WTC11 (cell line): Measurements from ENCODE around the gene THSD4. TPM values are rescaled to one million over a fixed set of nuclear protein-coding genes. Genes with fewer than 3 reads are reported as not detected.

ENCODE experiments used
- ATAC-seq: fragments of 200-7000 bp; cut with Tn5 transposase; 2 replicates; pipeline ENCODE4 v1.10.0; 2021; ENCODE audit warnings: mild to moderate bottlenecking, moderate library complexity
- CTCF ChIA-PET: fragments of 300-600 bp; sonication (Branson Sonifier 250); formaldehyde crosslinking; loops from one replicate; lab custom pipeline; 2021; ENCODE audit warnings: antibody characterized with exemption; lab: Charles Lee
- POLR2A ChIA-PET: fragments of 350-600 bp; sonication (Branson Sonifier 250); formaldehyde crosslinking; loops from one replicate; lab custom pipeline; 2021; ENCODE audit warnings: antibody characterized with exemption; lab: Charles Lee
- DNase-seq: peaks from one replicate; pipeline ENCODE4 v3.0.0; 2021; ENCODE audit warnings: low spot score
- H3K27ac Mint-ChIP-seq: 2 replicates; pipeline ENCODE4 v1.8.0; 2021; ENCODE audit warnings: mixed read lengths
- H3K27me3 Mint-ChIP-seq: 2 replicates; pipeline ENCODE4 v1.8.0; 2021; ENCODE audit warnings: low read depth, mild to moderate bottlenecking, moderate library complexity, mixed read lengths
- H3K36me3 Mint-ChIP-seq: 2 replicates; pipeline ENCODE4 v1.8.0; 2021; ENCODE audit warnings: mixed read lengths
- H3K4me1 Mint-ChIP-seq: 2 replicates; pipeline ENCODE4 v1.8.0; 2022; ENCODE audit warnings: mixed read lengths
- H3K4me3 Mint-ChIP-seq: 2 replicates; pipeline ENCODE4 v1.8.0; 2021; ENCODE audit warnings: mild to moderate bottlenecking, moderate library complexity, mixed read lengths
- H3K9me3 Mint-ChIP-seq: 2 replicates; pipeline ENCODE4 v1.8.0; 2021; ENCODE audit warnings: mixed read lengths
- ARID4B ChIP-seq: sonication (generic); formaldehyde crosslinking; IDR thresholded peaks from 2 replicates; pipeline ENCODE4 v1.8.0; 2023; ENCODE audit warnings: missing genetic modification reagents, mild to moderate bottlenecking, borderline replicate concordance
- CREM ChIP-seq: sonication (generic); formaldehyde crosslinking; IDR thresholded peaks from 2 replicates; pipeline ENCODE4 v1.8.1; 2022; ENCODE audit warnings: mild to moderate bottlenecking, missing genetic modification reagents, moderate library complexity
- ERG ChIP-seq: fragments of 250-450 bp; sonication (Bioruptor Pico); IDR thresholded peaks from 2 replicates; pipeline ENCODE4 v1.8.0; 2021; ENCODE audit warnings: mild to moderate bottlenecking
- GRHL2 ChIP-seq: fragments of 250-450 bp; sonication (Bioruptor Pico); IDR thresholded peaks from 2 replicates; pipeline ENCODE4 v1.8.0; 2022; ENCODE audit warnings: mild to moderate bottlenecking, moderate library complexity; ENCODE audit not compliant: insufficient replicate concordance, severe bottlenecking
- GTF2I ChIP-seq: fragments of 250-450 bp; sonication (Bioruptor Pico); conservative IDR thresholded peaks from 2 replicates; pipeline ENCODE4 v1.4.0; 2021; ENCODE audit warnings: mild to moderate bottlenecking
- IRF2 ChIP-seq: sonication (generic); formaldehyde crosslinking; IDR thresholded peaks from 2 replicates; pipeline ENCODE4 v1.8.0; 2022; ENCODE audit warnings: low read depth, missing genetic modification reagents, borderline replicate concordance
- RORB ChIP-seq: fragments of 250-450 bp; sonication (Bioruptor Pico); IDR thresholded peaks from 2 replicates; pipeline ENCODE4 v1.9.0; 2021; ENCODE audit warnings: mild to moderate bottlenecking
- STAT6 ChIP-seq: sonication (generic); formaldehyde crosslinking; conservative IDR thresholded peaks from 2 replicates; pipeline ENCODE4 v1.8.1; 2023; ENCODE audit warnings: mild to moderate bottlenecking, low read depth, missing genetic modification reagents, moderate library complexity
- TP53 ChIP-seq: sonication (generic); formaldehyde crosslinking; IDR thresholded peaks from 2 replicates; pipeline ENCODE4 v1.8.1; 2023; ENCODE audit warnings: mild to moderate bottlenecking, missing genetic modification reagents
- ZNF121 ChIP-seq: sonication (generic); formaldehyde crosslinking; IDR thresholded peaks from 2 replicates; pipeline ENCODE4 v1.8.0; 2023; ENCODE audit warnings: missing genetic modification reagents
- ZNF138 ChIP-seq: sonication (generic); formaldehyde crosslinking; conservative IDR thresholded peaks from 2 replicates; pipeline ENCODE4 v1.8.1; 2022; ENCODE audit warnings: mild to moderate bottlenecking, moderate library complexity, missing genetic modification reagents
- ZNF281 ChIP-seq: sonication (generic); formaldehyde crosslinking; IDR thresholded peaks from 2 replicates; pipeline ENCODE4 v1.8.0; 2023; ENCODE audit warnings: mild to moderate bottlenecking, missing genetic modification reagents
- ZNF532 ChIP-seq: fragments of 250-450 bp; sonication (Bioruptor Pico); IDR thresholded peaks from 2 replicates; pipeline ENCODE4 v1.9.0; 2021; ENCODE audit warnings: mild to moderate bottlenecking, borderline replicate concordance
- total RNA-seq: library from RNA; stranded (reverse); gene quantifications from 3 replicates; pipeline ENCODE4 v1.2.3, GENCODE V29; 2021

The THSD4 gene
- total RNA-seq, 1 experiment from 2014 or later, result 7.8 TPM

- ChIA-PET POLR2A (no interaction called here), CTCF (interaction anchor here (0.7 to 0.8 kb wide), 2 partner anchors 18 to 46 kb away, joined by 3 read pairs; no protein-coding TSS in a partner anchor)
- TF ChIP-seq ERG (no peak), IRF2 (CRISPR knock-in tag) (no peak), ARID4B (no peak), ZNF281 (no peak), TP53 (CRISPR knock-in tag) (no peak), GRHL2 (no peak), ZNF138 (CRISPR knock-in tag) (no peak), ZNF121 (CRISPR knock-in tag) (no peak), RORB (CRISPR knock-in tag) (no peak), ZNF532 (CRISPR knock-in tag) (no peak), CREM (CRISPR knock-in tag) (no peak), STAT6 (no peak), GTF2I (CRISPR knock-in tag) (no peak)
- Mint-ChIP-seq H3K36me3 (no peaks in the 10 kb centered on the region; the same call in 1 of the 2 replicates), H3K27me3 (peaks cover 2% of the 10 kb centered on the region; the same call in 1 of the 2 replicates), H3K9me3 (no peaks in the 10 kb centered on the region), H3K4me1 (peaks cover 15% of the 10 kb centered on the region), H3K27ac (no peak overlapping the region), H3K4me3 (no peak overlapping the region)
- DNase-seq (no peak), ATAC-seq (no peak)
These were observed 683.4 kb downstream of the THSD4 start for GRCh38 chr15:71798641-71799040.
